Endothelial cell of umbilical vein (primary cell): ENCODE data around the gene MYMX. TPM values are rescaled to one million over a fixed set of nuclear protein-coding genes. Genes with fewer than 3 reads are reported as not detected.

Experiments used
- BruUV-seq: library from RNA; stranded (reverse); fragments of 400-500 nt; replicated peaks from 2 replicates; lab custom pipeline; 2021; lab: Mats Ljungman, UMichigan
- CTCF ChIA-PET: fragments of 300-600, 350-600 bp; sonication (Branson Sonifier 250); formaldehyde crosslinking; loops from one replicate; lab custom pipeline; 2021; ENCODE audit warnings: antibody characterized with exemption, inconsistent platforms; lab: Charles Lee
- POLR2A ChIA-PET: fragments of 300-600, 350-600 bp; sonication (Branson Sonifier 250); formaldehyde crosslinking; loops from one replicate; lab custom pipeline; 2021; ENCODE audit warnings: antibody characterized with exemption, inconsistent platforms; lab: Charles Lee
- DNase-seq: peaks from one replicate; pipeline ENCODE4 v3.0.0-alpha.2; 2011; ENCODE audit warnings: low read depth, low spot score
- FAIRE-seq: peaks from 2 replicates; lab custom pipeline; 2011; peaks lifted over from hg19 to GRCh38; lab: Jason Lieb, UNC
- H2AFZ ChIP-seq: 2 replicates; pipeline ENCODE4 v1.6.0; 2012; ENCODE audit warnings: low read depth, low read length, control low read depth, inconsistent platforms
- H3K27ac ChIP-seq: 2 replicates; pipeline ENCODE4 v1.5.1; 2011; ENCODE audit warnings: low read depth, mild to moderate bottlenecking, control low read depth, low read length, moderate library complexity; ENCODE audit not compliant: insufficient read depth
- H3K27me3 ChIP-seq, 2 experiments: 2 replicates each; pipeline versions ENCODE4 v1.6.0 to v1.6.1; 2011; ENCODE audit warnings: low read length in 2 of 2, mixed read lengths in 1 of 2; ENCODE audit not compliant: control insufficient read depth in 2 of 2, insufficient read depth in 2 of 2
- H3K36me3 ChIP-seq, 2 experiments: 2 replicates in 1 of 2; 3 replicates in 1 of 2; pipeline ENCODE4 v1.5.1; 2011; ENCODE audit warnings: low read length in 2 of 2, mild to moderate bottlenecking in 1 of 2, moderate library complexity in 1 of 2; ENCODE audit not compliant: control insufficient read depth in 2 of 2, insufficient read depth in 2 of 2; ENCODE audit errors: extremely low read depth in 1 of 2
- H3K4me1 ChIP-seq: 3 replicates; pipeline ENCODE4 v1.5.1; 2011; ENCODE audit warnings: mild to moderate bottlenecking, low read length; ENCODE audit not compliant: control insufficient read depth, insufficient read depth; ENCODE audit errors: extremely low read depth
- H3K4me2 ChIP-seq: 2 replicates; pipeline ENCODE4 v1.6.1; 2011; ENCODE audit warnings: low read length, control low read depth, mixed read lengths; ENCODE audit not compliant: insufficient read depth
- H3K4me3 ChIP-seq, 3 experiments: fragments of 200-600 bp in 1 of 3; sonication (generic), shearing (Covaris generic) in 1 of 3; replicated peaks in 1 of 3; 2 replicates each; pipeline ENCODE4 v1.5.1; 2011 to 2016; ENCODE audit warnings: control low read depth in 3 of 3, low read length in 3 of 3, mild to moderate bottlenecking in 2 of 3, inconsistent platforms in 1 of 3, low read depth in 1 of 3, moderate library complexity in 1 of 3; ENCODE audit not compliant: insufficient read depth in 1 of 3
- H3K79me2 ChIP-seq: 2 replicates; pipeline ENCODE4 v1.6.0; 2012; ENCODE audit warnings: low read length, inconsistent platforms; ENCODE audit not compliant: control insufficient read depth, insufficient read depth
- H3K9ac ChIP-seq: replicated peaks from 2 replicates; pipeline ENCODE3; 2011; ENCODE audit warnings: low read length, control low read depth; ENCODE audit not compliant: insufficient read depth; ENCODE audit errors: extremely low read depth
- H3K9me1 ChIP-seq: replicated peaks from 3 replicates; pipeline ENCODE4 v1.6.0; 2011; ENCODE audit warnings: mild to moderate bottlenecking, low read length; ENCODE audit not compliant: control insufficient read depth, insufficient read depth; ENCODE audit errors: extremely low read depth
- H3K9me3 ChIP-seq: replicated peaks from 2 replicates; pipeline ENCODE4 v1.5.1; 2012; ENCODE audit warnings: low read length, inconsistent platforms; ENCODE audit not compliant: control insufficient read depth, insufficient read depth
- H4K20me1 ChIP-seq: replicated peaks from 2 replicates; pipeline ENCODE3; 2011; ENCODE audit warnings: mild to moderate bottlenecking, low read length; ENCODE audit not compliant: control insufficient read depth, insufficient read depth; ENCODE audit errors: extremely low read depth
- EZH2 ChIP-seq: IDR thresholded peaks from 2 replicates; pipeline ENCODE4 v1.6.1; 2012; ENCODE audit warnings: borderline replicate concordance, low read depth, mild to moderate bottlenecking, moderate library complexity, low read length, inconsistent platforms; ENCODE audit not compliant: severe bottlenecking
- FOS ChIP-seq: IDR thresholded peaks from 2 replicates; pipeline ENCODE4 v1.6.1; 2011; ENCODE audit warnings: mild to moderate bottlenecking, low read length, moderate library complexity, borderline replicate concordance; ENCODE audit not compliant: insufficient read depth
- GATA2 ChIP-seq: IDR thresholded peaks from 2 replicates; pipeline ENCODE4 v1.7.0; 2011; ENCODE audit warnings: low read depth, mild to moderate bottlenecking, moderate library complexity, mixed read lengths, low read length; ENCODE audit not compliant: insufficient read length, insufficient read depth
- JUN ChIP-seq: IDR thresholded peaks from 2 replicates; pipeline ENCODE4 v1.6.1; 2011; ENCODE audit warnings: borderline replicate concordance, low read depth; ENCODE audit not compliant: insufficient read length, insufficient read depth
- MYC ChIP-seq: IDR thresholded peaks from one replicate; pipeline ENCODE4 v1.6.1; 2011; ENCODE audit warnings: mild to moderate bottlenecking, low read depth, low read length
- POLR2A ChIP-seq: IDR thresholded peaks from 2 replicates; pipeline ENCODE4 v1.6.1; 2012; ENCODE audit warnings: low read depth, mild to moderate bottlenecking, control low read depth, low read length
- POLR2AphosphoS5 ChIP-seq: IDR thresholded peaks from 2 replicates; pipeline ENCODE4 v1.6.1; 2012; ENCODE audit warnings: low read depth, mild to moderate bottlenecking, control low read depth, low read length, moderate library complexity; ENCODE audit not compliant: insufficient read depth
- dilution Hi-C: fragments of 300-500 bp; cut with MboI; formaldehyde crosslinking; loops from one replicate; pipeline ENCODE4 v1.15.0; 2019; ENCODE audit warnings: low sequenced_read_pairs; ENCODE audit not compliant: extremely low pct_ligation_motif_present
- intact Hi-C: fragments of 100-400 bp; cut with micrococcal nuclease; formaldehyde crosslinking; loops from one replicate; pipeline ENCODE4 v1.10.0; 2022
- polyA plus RNA-seq, 4 experiments: library from polyadenylated mRNA; depleted of rRNA in 3 of 4; stranded (reverse) in 3 of 4; unstranded in 1 of 4; fragments of >200 nt; gene quantifications; 2 replicates each; pipeline versions ENCODE4 v1.2.1 to v1.2.3, GENCODE V29; 2011 to 2012; ENCODE audit warnings: missing spikeins in 1 of 4
- total RNA-seq: library from RNA; stranded (reverse); gene quantifications from 2 replicates; pipeline ENCODE4 v1.2.3, GENCODE V29; 2021
- TF ChIP-seq, protein P1 (sequence below), 2 donors: IDR thresholded peaks; 1 replicate in 1 of 2; 2 replicates in 1 of 2; pipeline ENCODE4 v1.5.1; 2011; ENCODE audit warnings: low read length in 2 of 2, mild to moderate bottlenecking in 2 of 2, moderate library complexity in 2 of 2, control low read depth in 1 of 2, inconsistent platforms in 1 of 2, low read depth in 1 of 2; ENCODE audit not compliant: insufficient read depth in 1 of 2; ENCODE audit errors: extremely low read depth in 1 of 2
- TF ChIP-seq, protein P2 (sequence below): IDR thresholded peaks from 2 replicates; pipeline ENCODE4 v1.6.1; 2011; ENCODE audit not compliant: insufficient read depth, insufficient read length

MYMX gene
- total and polyA plus RNA-seq, 2 donors (not counting 3 experiments of a cell fraction or from before 2014, with no cell fraction given), result 0.18 TPM; not detected in 1

DNA sequence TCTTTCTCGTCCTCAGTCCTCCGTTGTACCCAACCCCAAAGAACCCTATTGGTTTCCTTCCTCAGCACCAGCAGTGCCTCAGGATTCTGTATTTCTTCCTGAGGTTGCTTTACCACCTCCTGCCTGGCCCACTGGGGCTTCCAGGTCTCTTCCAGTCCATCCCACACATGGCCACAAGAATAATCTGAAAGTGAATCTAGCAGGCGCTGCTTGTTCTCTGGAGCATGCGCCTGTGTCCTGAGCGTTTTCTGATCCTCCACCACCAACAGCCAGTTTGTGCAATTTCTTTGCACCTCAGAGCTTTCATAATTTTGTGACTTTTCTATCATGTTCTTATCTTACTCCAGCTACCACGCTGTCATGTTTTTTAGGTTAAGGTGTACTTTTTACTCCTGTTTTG, 18.5 kb downstream of the MYMX start:
- FAIRE-seq, result no peak
- Histone ChIP-seq H3K9ac (no peak overlapping the region), H3K36me3 (peaks cover 16 to 31% of the 10 kb centered on the region in 2 experiments), H3K4me1 (peaks cover 41% of the 10 kb centered on the region), H3K27me3 (no peaks in the 10 kb centered on the region), H2AFZ (no peak overlapping the region), H3K79me2 (peaks cover 1% of the 10 kb centered on the region), H4K20me1 (no peaks in the 10 kb centered on the region), H3K4me3 (no peak overlapping the region), H3K27ac (no peak overlapping the region), H3K9me1 (no peaks in the 10 kb centered on the region), H3K9me3 (no peaks in the 10 kb centered on the region), H3K4me2 (no peak overlapping the region)
- TF ChIP-seq JUN (no peak), POLR2AphosphoS5 (no peak), MYC (no peak), POLR2A (no peak), EZH2 (no peak), GATA2 (no peak), FOS (no peak)
- TF ChIP-seq, protein P1, sequence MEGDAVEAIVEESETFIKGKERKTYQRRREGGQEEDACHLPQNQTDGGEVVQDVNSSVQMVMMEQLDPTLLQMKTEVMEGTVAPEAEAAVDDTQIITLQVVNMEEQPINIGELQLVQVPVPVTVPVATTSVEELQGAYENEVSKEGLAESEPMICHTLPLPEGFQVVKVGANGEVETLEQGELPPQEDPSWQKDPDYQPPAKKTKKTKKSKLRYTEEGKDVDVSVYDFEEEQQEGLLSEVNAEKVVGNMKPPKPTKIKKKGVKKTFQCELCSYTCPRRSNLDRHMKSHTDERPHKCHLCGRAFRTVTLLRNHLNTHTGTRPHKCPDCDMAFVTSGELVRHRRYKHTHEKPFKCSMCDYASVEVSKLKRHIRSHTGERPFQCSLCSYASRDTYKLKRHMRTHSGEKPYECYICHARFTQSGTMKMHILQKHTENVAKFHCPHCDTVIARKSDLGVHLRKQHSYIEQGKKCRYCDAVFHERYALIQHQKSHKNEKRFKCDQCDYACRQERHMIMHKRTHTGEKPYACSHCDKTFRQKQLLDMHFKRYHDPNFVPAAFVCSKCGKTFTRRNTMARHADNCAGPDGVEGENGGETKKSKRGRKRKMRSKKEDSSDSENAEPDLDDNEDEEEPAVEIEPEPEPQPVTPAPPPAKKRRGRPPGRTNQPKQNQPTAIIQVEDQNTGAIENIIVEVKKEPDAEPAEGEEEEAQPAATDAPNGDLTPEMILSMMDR (IDR thresholded peaks at IDR 0.05; ENCODE audit: extremely low read depth in 1 of 2, insufficient read depth in 1 of 2, low read depth in 1 of 2, low read length in 2 of 2), result no peak
- TF ChIP-seq, protein P2, sequence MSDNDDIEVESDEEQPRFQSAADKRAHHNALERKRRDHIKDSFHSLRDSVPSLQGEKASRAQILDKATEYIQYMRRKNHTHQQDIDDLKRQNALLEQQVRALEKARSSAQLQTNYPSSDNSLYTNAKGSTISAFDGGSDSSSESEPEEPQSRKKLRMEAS, result no peak
- dilution Hi-C loops, result loop anchor here (10.0 kb wide), 1 partner anchor 130 kb away; no protein-coding TSS in a partner anchor
- no TSS peak for BruUV-seq
- ChIA-PET POLR2A (interaction anchor here (1.1 to 1.5 kb wide), 2 partner anchors 11 kb away, joined by 4 read pairs; partner anchors contain the start of gene HSP90AB1), CTCF (interaction anchor here (0.9 to 7.2 kb wide), 9 partner anchors 10 to 139 kb away, joined by 3 to 148 read pairs (median 6); partner anchors contain the start of gene SLC29A1)
- intact Hi-C loops, result no loop called here
- no peak for DNase-seq
